GM21447 (cell line): ENCODE data around the gene ZDHHC1.
"Not testable (repeated sequence)": the region's sequence is repeated elsewhere in the genome, so short reads cannot be mapped to it uniquely, and the experiment has no call there.

Experiments
- ATAC-seq: cut with Tn5 transposase; IDR thresholded peaks from one replicate; pipeline ENCODE4 v1.9.1; 2021; ENCODE audit not compliant: unreplicated experiment

The ZDHHC1 gene

GRCh38 chr16:67394155-67395104, 21.8 kb downstream of the ZDHHC1 start:
- ATAC-seq: no peak

GRCh38 chr16:67393788-67394154, 22.5 kb downstream of the ZDHHC1 start:
- ATAC-seq: no peak

DNA sequence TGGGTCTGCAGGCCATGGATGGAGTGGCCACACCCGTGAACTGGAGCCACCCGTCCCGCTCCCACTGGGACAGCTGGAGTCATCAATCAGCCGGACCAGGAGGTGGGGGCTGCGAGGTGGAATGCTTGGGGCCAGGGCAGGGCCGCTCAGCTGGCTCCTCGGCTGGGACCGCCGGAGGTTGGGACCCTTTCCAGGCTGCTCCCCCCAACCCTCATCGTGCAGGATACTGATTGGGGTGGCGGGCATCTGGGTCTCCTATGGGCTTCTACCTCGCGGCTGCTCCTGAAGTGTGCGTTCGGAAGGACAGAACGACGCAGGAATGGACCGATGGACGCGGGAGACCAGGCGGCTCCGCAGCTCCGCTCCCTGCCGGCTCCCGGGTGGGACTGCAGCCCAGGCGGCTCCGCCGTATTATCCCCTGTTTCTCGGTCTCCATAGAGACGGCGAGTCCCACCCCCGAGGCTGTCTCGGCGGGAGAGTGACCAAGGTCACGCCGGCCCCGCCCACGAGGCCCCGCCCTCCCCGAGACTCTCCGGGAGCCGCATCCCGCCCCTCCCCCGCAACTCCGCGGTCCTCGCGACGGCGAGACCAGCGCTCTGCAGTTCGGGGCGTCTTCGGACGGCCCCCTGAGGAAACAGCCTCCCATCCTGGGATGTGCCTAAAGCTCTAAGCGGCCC, 23.0 kb downstream of the ZDHHC1 start, which contains the start of gene TPPP3:
Gene TPPP3 (minus strand): TSS at position 388 of the 677 bp plus-strand sequence. CDS start 2,387 bp downstream, outside the sequence.
- ATAC-seq: no peak

DNA sequence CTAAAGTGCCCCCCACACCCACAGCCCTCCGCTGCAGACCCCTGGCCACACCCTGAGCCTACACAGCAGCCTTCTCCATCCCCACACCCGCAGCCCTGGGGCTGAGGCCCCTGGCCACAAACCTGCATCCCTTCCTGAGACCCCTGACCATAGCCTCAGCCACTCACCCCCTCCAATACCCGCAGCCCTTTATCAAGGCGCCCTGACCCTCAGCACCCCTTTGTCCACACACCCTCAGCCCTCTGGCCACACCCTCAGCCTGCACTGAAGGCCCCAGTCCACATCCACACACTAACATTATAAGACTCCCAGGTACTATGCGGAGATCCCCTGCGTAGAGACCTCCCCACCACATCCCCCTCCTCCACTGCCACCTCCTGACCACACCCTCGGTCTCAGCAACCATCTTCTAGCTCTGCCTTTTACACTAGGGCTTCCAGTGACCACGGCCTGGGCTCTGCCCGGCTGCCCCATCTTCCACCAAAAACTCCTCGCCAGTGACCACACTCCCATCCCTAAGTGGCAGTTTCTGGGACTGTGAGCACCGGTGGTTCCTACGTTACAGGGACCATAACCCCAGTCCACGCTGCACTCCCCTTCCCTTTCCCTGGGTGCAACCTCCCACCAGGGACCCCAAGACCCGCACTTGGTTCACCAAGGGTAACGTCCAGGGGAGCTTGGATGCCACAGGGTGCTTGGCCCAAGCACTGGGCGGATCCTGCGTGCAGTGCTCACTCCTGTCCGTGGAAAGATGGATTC, 23.8 kb downstream of the ZDHHC1 start:
- ATAC-seq: no peak

DNA sequence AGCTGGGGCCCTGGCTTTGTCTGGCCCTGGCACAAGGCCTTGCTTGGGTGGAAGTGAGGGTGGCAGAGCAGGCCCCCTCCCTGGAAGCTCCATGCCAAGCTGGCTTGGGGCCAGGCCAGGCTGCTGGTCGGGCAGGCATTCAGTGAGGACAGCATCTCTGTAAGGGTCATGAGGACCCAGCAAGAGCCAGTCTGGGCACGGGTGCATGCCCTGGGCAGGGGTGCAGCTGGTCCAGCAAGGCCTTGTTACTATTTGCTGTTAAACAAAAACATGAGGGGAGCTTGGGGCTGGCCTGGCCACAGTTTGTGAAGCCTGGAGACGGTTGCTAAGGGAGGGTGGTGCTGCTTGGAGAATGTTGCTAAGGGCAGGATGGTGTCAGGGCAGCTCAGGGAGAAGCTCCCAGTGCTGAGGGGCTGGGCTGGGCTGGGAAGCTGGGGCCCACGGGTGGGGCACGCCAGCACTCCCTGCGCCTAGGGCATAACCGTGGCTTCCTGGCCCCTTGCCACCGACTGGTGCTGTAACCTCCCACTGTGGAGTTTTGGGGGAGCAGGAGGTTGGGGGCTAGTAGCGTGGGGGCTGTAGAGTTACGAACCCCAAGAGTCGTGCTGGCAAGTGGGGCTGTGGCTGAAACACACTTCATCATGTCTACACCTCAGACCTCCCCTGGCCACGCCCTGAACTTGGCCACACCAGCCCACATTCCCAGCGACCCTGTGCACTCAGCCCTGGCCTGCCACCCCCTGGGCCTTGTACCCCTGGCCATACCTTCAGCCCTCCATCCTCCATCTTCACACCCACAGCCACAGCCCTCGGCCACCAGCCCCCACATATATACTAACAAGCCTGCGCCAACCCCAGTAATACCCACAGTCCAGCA, 24.6 kb downstream of the ZDHHC1 start:
- ATAC-seq: no peak

DNA sequence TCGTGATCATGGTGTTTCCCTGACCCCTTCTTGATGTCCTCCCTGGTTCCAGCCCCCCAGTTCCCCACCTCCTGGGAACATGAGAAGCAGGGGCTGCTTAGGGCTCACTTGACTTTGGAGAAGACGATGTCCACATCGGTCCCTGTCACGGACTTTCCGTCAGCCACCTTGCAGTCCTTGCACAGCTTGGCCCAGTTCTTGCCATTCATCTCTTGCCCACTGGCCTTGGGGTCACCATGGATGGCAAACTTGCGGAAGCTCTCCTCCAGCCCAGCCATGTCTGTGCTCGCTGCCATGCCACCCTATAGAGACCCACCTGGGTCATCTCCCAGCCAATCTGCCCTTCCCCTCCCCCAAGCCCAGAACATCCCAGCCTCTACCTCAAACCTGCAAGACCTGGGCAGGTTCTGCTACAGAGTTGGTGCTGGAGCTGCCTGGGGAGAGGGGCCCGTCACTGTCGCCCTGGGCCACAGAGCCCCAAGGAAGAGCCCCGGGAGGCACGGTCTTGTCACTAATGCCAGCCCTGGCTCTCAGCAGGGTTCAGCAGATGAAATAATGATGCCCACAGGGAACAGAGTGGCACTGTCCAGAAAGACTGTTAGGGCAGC, 25.4 kb downstream of the ZDHHC1 start:
- no peak for ATAC-seq

DNA sequence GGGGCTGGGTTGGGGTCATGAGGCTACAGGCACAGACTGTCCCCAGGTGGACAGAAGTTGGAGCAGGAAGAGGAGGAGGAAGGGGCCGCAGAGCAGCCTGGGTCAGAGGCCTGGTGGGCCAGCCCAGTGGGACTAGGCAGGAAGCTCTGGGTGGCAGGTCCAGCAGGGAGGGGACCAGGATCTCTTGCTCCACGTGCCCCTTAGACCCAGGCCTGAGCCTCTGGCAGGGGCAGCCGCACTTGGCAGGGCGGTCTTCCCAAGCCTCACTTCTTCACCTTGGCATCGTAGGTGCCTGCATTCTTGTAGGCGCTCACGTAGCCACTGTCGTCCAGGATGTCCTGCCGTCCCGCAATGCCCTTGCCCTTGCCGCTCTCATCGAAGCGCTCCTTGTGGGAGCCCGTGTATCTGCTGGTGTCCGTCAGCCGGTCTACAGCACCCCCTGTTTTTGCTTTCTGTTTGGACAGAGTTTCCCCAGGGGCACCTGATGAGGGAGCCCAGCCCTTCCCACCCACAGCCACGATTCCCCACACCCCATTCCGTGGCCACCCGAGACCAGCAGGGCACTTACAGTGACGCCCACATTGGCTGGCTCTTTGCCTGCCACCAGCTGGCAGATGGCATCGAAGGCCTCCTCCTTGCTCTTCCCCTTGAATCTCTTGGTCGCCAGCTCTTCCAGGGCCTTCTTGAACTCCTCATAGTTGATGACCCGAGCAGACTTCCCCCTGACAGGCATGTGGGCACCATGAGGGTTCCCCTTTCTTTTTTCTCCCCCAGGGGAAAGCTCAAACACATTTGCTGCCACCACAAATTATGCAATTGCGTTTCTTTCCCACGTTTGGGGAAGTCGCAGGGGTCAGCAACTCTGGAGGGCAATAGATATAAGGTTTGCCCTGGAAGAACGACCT, 26.1 kb downstream of the ZDHHC1 start:
- no peak for ATAC-seq

DNA sequence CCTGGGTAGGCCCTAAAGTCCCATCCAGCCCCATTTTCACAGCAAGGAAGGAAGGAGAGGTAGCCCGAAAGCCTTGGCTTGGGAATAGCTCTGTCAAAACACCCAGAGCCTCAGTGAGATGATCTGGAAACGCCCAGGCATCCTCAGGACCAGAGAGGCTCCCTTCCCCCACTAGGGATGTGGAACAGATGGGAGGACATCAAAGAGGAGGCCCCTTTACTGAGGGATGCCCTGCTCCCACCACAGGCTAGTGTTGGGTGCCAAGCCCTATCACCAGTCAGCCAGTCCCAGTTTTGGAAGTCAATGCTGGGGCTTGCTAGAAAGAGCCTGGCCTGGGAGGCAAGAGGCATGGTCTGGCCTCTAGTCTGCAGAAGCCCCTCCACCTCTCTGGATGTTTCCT, 27.7 kb downstream of the ZDHHC1 start:
- ATAC-seq: no peak

GRCh38 chr16:67388191-67388590, 28.1 kb downstream of the ZDHHC1 start:
- no peak for ATAC-seq

GRCh38 chr16:67387479-67388079, 28.7 kb downstream of the ZDHHC1 start:
- no peak for ATAC-seq

DNA sequence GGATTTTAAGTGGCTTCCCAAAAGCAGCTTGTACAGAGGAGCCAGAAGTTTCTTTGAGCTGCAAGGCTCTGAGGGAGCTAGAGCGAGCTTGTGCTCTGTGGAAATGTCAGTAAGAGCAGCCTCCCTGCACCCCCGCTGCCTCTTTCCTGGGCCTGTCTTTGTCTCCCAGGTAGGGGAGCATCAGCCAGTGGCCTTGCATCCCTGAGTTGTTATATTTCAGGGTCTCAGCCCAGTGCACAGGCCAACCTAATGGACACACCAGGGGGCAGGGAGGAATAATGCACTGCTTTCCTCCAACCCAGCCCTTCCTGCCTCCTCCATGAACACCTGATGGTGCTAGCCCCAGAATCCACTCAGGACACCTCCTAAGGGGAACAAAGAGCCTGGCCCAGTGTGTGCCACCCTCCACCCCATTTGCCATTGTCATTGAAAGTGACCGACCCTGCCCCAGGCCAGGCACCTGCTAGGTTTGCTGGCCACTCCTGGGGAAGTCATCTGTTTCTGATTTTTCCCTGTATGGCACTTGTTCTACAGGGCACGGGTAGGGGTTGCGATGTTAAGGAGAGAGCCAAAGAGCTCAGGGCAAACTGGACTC, 29.3 kb downstream of the ZDHHC1 start:
- ATAC-seq: no peak

DNA sequence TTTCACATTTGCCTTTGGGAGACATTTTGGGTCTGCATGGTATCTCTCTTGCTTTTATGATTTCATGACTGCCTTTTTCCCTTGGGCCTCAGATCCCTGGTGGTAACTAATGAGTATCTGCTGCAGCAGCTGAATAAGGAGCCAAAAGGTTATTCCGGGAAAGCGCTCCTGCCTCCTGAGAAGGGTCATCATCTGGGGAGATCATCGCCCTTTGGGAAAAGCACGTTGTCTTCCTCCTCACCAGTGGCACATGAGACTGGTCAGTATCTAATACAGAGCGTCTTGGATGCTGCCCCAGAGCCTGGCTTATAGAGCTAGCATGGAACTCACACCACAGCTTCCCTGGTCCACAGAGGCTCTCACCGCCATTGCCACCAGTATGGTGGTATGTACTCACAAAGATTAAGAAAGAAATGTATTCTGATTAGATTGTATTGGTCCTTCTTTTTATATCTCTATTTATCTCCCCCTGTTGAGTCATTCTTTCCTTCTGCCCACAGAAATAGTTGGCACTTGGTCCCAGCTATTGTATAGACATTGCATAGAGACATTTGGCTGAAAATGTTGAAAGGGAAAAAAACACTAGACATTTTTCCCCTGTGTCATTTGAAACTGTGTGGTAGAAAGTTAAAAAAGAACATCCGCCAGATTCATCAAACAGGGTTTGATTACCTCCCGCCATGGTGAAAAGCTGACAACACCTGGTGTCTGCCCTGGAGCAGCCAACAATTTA, 31.3 kb downstream of the ZDHHC1 start:
- ATAC-seq: no peak

GRCh38 chr16:67383284-67383683, 33.0 kb downstream of the ZDHHC1 start:
- no peak for ATAC-seq

DNA sequence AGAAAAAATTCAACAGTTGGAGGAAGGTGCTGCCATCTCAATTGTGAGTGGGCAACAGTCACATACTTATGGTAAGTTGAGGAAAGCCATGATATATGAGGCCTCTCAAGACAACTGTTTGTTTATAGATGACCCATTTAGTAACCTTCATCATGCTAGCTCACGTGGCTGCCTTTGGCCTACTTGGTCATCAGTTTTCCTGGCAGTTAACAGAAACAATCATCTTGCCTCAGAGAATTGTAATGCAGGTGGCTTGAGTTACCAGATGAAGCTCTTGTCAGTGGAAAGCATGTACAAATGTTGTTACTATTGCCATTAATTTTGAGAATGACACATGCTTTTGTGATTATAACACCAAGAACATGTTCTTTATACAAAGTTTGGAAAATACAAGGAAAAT, 37.6 kb downstream of the ZDHHC1 start:
- no peak for ATAC-seq

DNA sequence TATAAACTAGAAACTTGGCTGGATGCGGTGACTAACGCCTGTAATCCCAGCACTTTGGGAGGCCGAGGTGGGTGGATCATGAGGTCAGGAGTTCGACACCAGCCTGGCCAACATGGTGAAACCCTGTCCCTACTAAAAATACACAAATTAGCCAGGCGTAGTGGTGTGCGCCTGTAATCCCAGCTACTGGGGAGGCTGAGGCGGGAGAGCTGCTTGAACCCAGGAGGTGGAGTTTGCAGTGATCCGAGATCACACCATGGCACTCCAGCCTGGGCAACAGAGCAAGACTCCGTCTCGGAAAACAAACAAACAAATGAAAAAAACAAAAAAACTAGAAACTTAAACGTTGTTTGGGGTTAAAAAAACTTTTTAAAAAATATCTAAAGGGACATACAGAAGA, 40.3 kb downstream of the ZDHHC1 start:
- ATAC-seq: not testable (repeated sequence)

GRCh38 chr16:67372664-67373063, 43.6 kb downstream of the ZDHHC1 start:
- no peak for ATAC-seq

DNA sequence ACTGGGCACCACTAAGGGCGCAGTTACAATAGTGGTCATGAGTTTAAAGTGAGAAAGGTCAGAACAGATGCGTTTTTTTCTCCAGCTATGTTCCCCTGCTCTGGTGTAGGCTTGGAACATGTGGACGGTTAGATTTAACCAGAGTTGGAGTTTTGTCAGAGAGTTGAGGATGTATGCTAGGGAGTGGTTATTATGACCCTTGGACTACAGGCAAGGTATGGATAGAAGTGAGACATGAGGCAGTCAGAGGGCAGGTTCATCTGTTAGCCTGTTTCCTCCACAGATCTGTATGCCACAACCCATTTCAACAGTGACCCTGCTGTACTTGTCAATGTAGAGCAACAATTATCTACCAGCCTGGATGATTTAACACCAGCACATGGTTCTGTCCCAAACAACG, 45.6 kb downstream of the ZDHHC1 start:
- ATAC-seq: no peak
